ENCODE measurements around the gene FLII.
"Not testable (repeated sequence)": the region's sequence is repeated elsewhere in the genome, so short reads cannot be mapped to it uniquely, and the experiment has no call there.

FLII gene

GRCh38 chr17:18224053-18224386, 34.5 kb downstream of the FLII start:
- no peak for DNase-seq (ENCODE audit: low read depth in 2 of 2)

- no peak for DNase-seq (ENCODE audit: low read depth in 2 of 2)
Measured at GRCh38 chr17:18218756-18219415, 39.7 kb downstream of the FLII start.

- DNase-seq (ENCODE audit: low read depth in 2 of 2): peak in 1 of 2 experiments; percentile 9
Measured at GRCh38 chr17:18217412-18218015, 41.0 kb downstream of the FLII start.

GRCh38 chr17:18216906-18217305, 41.6 kb downstream of the FLII start:
- DNase-seq (ENCODE audit: low read depth in 2 of 2): not testable (repeated sequence)

GRCh38 chr17:18213666-18214270, 44.8 kb downstream of the FLII start:
- no peak for DNase-seq (ENCODE audit: low read depth in 2 of 2)

GRCh38 chr17:18208092-18208491, 50.4 kb downstream of the FLII start:
- DNase-seq (ENCODE audit: low read depth in 2 of 2): no peak

- DNase-seq (ENCODE audit: low read depth in 2 of 2): no peak
Measured at GRCh38 chr17:18206962-18207361, 51.6 kb downstream of the FLII start.

- DNase-seq (ENCODE audit: low read depth in 2 of 2): no peak
Measured at GRCh38 chr17:18205861-18206260, 52.7 kb downstream of the FLII start.

- DNase-seq (ENCODE audit: low read depth in 2 of 2): no peak
Measured at GRCh38 chr17:18203308-18203707, 55.2 kb downstream of the FLII start.

- no peak for DNase-seq (ENCODE audit: low read depth in 2 of 2)
Measured at GRCh38 chr17:18201108-18201507, 57.4 kb downstream of the FLII start.

- DNase-seq (ENCODE audit: low read depth in 2 of 2): no peak
Measured at GRCh38 chr17:18198530-18198929, 60.0 kb downstream of the FLII start.

- DNase-seq (ENCODE audit: low read depth in 2 of 2): no peak
Measured at GRCh38 chr17:18197535-18198194, 60.9 kb downstream of the FLII start.

GRCh38 chr17:18195246-18195645, 63.3 kb downstream of the FLII start:
- DNase-seq (ENCODE audit: low read depth in 2 of 2): no peak

All from fibroblast of skin of left quadriceps (primary cell).